HG03469 (cell line): ENCODE measurements around the gene TFIP11.

Experiments used
- ATAC-seq: cut with Tn5 transposase; IDR thresholded peaks from one replicate; pipeline ENCODE4 v1.9.1; 2021; ENCODE audit warnings: mild to moderate bottlenecking, moderate library complexity, moderate number of reproducible peaks; ENCODE audit not compliant: unreplicated experiment

The TFIP11 gene

GRCh38 chr22:26512149-26512793 is at the start of gene TFIP11:
Gene TFIP11, minus strand, starts transcription at chr22:26512473. Its CDS starts 2,201 bp downstream, at chr22:26510272.
- peak; percentile 79 for ATAC-seq

- no peak for ATAC-seq
These were observed 49.6 kb upstream of the TFIP11 start for GRCh38 chr22:26561756-26562417.

- ATAC-seq, result no peak
These were observed 47.8 kb upstream of the TFIP11 start for GRCh38 chr22:26559961-26560575.

DNA sequence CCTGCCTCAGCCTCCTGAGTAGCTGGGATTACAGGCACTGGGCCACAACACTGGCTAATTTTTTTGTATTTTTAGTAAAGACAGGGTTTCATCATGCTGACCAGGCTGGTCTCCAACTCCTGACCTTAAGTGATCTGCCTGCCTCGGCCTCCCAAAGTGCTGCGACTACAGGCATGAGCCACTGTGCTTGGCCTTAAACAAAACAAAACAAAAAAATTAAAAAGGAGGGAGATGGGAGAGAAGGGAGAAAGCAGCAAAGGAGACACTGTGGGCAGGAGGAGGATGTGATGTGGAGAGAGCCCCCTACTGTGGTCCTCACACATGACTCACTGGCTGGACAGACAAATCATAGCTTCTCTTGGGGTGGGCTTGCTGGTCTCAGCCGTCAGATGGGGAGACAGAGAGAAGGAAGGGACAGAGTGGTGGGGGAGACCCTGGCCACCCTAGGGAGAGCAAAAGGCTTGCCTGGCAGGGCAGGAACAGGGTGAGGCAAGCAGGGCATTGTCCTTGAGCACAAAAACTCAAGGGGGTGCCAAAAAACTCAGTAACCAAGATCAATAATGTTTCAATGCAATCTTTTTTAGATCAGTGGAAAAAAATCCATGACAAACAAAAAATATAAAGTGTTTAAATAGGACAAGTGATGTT is 46.1 kb upstream of the TFIP11 start:
- ATAC-seq, result no peak

- no peak for ATAC-seq
These were observed 44.6 kb upstream of the TFIP11 start for GRCh38 chr22:26556904-26557303.

- ATAC-seq, result no peak
These were observed 43.2 kb upstream of the TFIP11 start for GRCh38 chr22:26555478-26555877.

DNA sequence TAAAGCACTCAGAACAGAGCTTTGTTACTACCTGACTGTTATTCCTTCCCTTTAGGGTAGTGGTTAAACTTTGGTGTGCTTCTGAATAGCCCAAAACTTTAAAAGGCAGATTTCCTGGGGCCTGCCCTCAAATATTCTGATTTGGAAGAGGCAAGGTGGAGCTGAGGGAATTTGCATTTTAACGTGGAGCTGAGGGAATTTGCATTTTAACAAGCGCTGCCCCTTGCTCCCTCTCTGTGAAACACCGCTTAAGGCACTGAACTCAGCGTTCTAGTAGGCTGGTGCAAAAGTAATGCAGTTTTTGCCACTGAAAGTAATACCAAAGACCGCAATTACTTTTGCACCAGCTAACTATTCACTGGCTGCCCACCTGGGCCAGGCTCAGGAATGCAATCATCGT is 42.7 kb upstream of the TFIP11 start:
- no peak for ATAC-seq

GRCh38 chr22:26553056-26553752 is 40.9 kb upstream of the TFIP11 start:
- no peak for ATAC-seq

DNA sequence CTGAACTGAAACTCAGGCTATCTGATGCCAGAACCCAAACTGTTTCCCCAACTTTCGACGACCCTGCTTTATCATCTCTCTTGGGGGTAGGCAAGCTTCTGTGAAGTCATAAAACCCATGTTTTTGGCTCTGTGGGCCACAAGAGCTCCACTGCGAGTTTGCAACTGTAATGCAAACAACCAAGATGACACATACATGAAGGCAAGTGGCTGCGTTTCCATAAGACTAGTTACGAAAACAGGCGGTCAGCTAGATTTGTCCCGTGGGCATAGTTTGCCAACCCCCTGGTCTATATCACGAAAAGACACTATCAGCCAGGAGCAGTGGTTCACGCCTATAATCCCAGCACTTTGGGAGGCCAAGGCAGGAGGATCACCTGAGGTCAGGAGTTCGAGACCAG is 40.2 kb upstream of the TFIP11 start:
- no peak for ATAC-seq

GRCh38 chr22:26551568-26551967 is 39.3 kb upstream of the TFIP11 start:
- ATAC-seq, result no peak

GRCh38 chr22:26550498-26551033 is 38.3 kb upstream of the TFIP11 start:
- no peak for ATAC-seq

- no peak for ATAC-seq
These were observed 37.7 kb upstream of the TFIP11 start for GRCh38 chr22:26549902-26550497.

GRCh38 chr22:26548984-26549383 is 36.7 kb upstream of the TFIP11 start:
- ATAC-seq, result no peak

- no peak for ATAC-seq
These were observed 36.0 kb upstream of the TFIP11 start for GRCh38 chr22:26548303-26548702.

GRCh38 chr22:26547837-26548236 is 35.6 kb upstream of the TFIP11 start:
- no peak for ATAC-seq

GRCh38 chr22:26547426-26547825 is 35.2 kb upstream of the TFIP11 start:
- ATAC-seq, result no peak

GRCh38 chr22:26546282-26546681 is 34.0 kb upstream of the TFIP11 start:
- ATAC-seq, result no peak

GRCh38 chr22:26545827-26546226 is 33.6 kb upstream of the TFIP11 start:
- ATAC-seq, result no peak

- ATAC-seq, result no peak
These were observed 33.1 kb upstream of the TFIP11 start for GRCh38 chr22:26545385-26545784.

DNA sequence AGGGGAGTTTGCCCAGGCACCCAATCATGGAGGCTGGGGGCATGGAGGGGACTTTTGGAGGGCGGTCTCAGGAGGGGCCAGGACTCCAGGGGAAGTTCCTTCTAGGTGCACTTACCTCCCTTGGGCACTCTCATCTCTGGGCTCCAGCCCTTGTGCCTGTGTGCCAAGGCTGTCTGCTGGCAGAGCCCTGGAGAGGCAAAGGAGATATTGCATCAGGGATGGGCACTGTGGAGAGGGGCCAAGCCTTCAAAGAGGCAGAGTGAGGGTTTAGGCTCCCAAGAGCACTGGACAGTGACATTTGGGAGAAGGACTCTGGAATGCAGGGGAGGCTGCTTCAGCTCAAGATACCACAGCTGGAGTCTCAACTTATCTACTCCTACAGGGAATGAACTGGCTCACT is 32.2 kb upstream of the TFIP11 start:
- no peak for ATAC-seq
